NOMO-1 treated with dmso at 0.1 percent for 144 hours (cell line): ENCODE results near the gene TRDMT1.

Experiments
- DNase-seq: peaks from one replicate; lab custom pipeline; 2025; ENCODE audit not compliant: unreplicated experiment; lab: John Stamatoyannopoulos, UW

TRDMT1 gene

GRCh38 chr10:17176091-17176490 is 25.4 kb downstream of the TRDMT1 start:
- no peak for DNase-seq

GRCh38 chr10:17175551-17175950 is 25.9 kb downstream of the TRDMT1 start:
- no peak for DNase-seq

GRCh38 chr10:17174626-17175025 is 26.8 kb downstream of the TRDMT1 start:
- DNase-seq: no peak

GRCh38 chr10:17171141-17171641 is 30.3 kb downstream of the TRDMT1 start:
- DNase-seq: no peak

GRCh38 chr10:17169803-17170202 is 31.7 kb downstream of the TRDMT1 start:
- no peak for DNase-seq

- DNase-seq: no peak
Observed at GRCh38 chr10:17166699-17167098, 34.8 kb downstream of the TRDMT1 start.

- DNase-seq: no peak
Observed at GRCh38 chr10:17162828-17163227, 38.6 kb downstream of the TRDMT1 start.

- no peak for DNase-seq
Observed at GRCh38 chr10:17161775-17162174, 39.7 kb downstream of the TRDMT1 start.

- no peak for DNase-seq
Observed at GRCh38 chr10:17157024-17157423, 44.4 kb downstream of the TRDMT1 start.

- DNase-seq: no peak
Observed at GRCh38 chr10:17155826-17156225, 45.6 kb downstream of the TRDMT1 start.

GRCh38 chr10:17154116-17154515 is 47.4 kb downstream of the TRDMT1 start:
- DNase-seq: no peak

GRCh38 chr10:17153321-17153720 is 48.2 kb downstream of the TRDMT1 start:
- no peak for DNase-seq

- no peak for DNase-seq
Observed at GRCh38 chr10:17151716-17152115, 49.8 kb downstream of the TRDMT1 start.

GRCh38 chr10:17147884-17148489 is 53.5 kb downstream of the TRDMT1 start:
- DNase-seq: no peak

GRCh38 chr10:17146892-17147291 is 54.6 kb downstream of the TRDMT1 start:
- no peak for DNase-seq

GRCh38 chr10:17145239-17145638 is 56.2 kb downstream of the TRDMT1 start:
- no peak for DNase-seq

- no peak for DNase-seq
Observed at GRCh38 chr10:17144757-17145156, 56.7 kb downstream of the TRDMT1 start.

GRCh38 chr10:17144032-17144431 is 57.4 kb downstream of the TRDMT1 start:
- DNase-seq: no peak

- no peak for DNase-seq
Observed at GRCh38 chr10:17143055-17143690, 58.3 kb downstream of the TRDMT1 start.

- DNase-seq: no peak
Observed at GRCh38 chr10:17141504-17142229, 59.8 kb downstream of the TRDMT1 start.

- no peak for DNase-seq
Observed at GRCh38 chr10:17140386-17140761, 61.1 kb downstream of the TRDMT1 start.

GRCh38 chr10:17138460-17139042 is 62.9 kb downstream of the TRDMT1 start:
- DNase-seq: no peak
